Loucy (cell line): Measurements from ENCODE around the gene NAAA.
A peak's percentile ranks its signal among the peaks of the same experiment; 100 is the strongest.
"Not testable (repeated sequence)": the region's sequence is repeated elsewhere in the genome, so short reads cannot be mapped to it uniquely, and the experiment has no call there.

Experiments used
- H2AFZ ChIP-seq: fragments of 200-600 bp; sonication (generic); 2 replicates; pipeline ENCODE4 v1.6.0; 2016; ENCODE audit warnings: antibody characterized with exemption, mild to moderate bottlenecking, low read length, moderate library complexity
- H3F3A ChIP-seq: fragments of 200-600 bp; 2 replicates; pipeline ENCODE4 v1.6.0; 2016; ENCODE audit warnings: antibody characterized with exemption, low read depth, mild to moderate bottlenecking
- H3K27me3 ChIP-seq: fragments of 200-600 bp; sonication (generic); 2 replicates; pipeline ENCODE4 v1.6.1; 2014; ENCODE audit warnings: low read length, mild to moderate bottlenecking; ENCODE audit not compliant: insufficient read depth, poor library complexity, severe bottlenecking
- H3K36me3 ChIP-seq: fragments of 200-600 bp; sonication (generic); 2 replicates; pipeline ENCODE4 v1.6.1; 2016; ENCODE audit warnings: low read length; ENCODE audit not compliant: insufficient read depth
- H3K4me1 ChIP-seq: fragments of 200-600 bp; sonication (generic); 2 replicates; pipeline ENCODE4 v1.5.1; 2014; ENCODE audit warnings: low read length, mild to moderate bottlenecking; ENCODE audit not compliant: insufficient read depth, poor library complexity, severe bottlenecking
- H3K4me2 ChIP-seq: fragments of 200-600 bp; sonication (generic); 2 replicates; pipeline ENCODE4 v1.6.0; 2014; ENCODE audit warnings: antibody characterized with exemption, low read length, low read depth, mild to moderate bottlenecking; ENCODE audit not compliant: poor library complexity, severe bottlenecking
- H3K4me3 ChIP-seq: fragments of 200-600 bp; sonication (generic); 2 replicates; pipeline ENCODE4 v1.5.1; 2014; ENCODE audit warnings: low read length, mild to moderate bottlenecking, mixed read lengths; ENCODE audit not compliant: poor library complexity, severe bottlenecking
- H3K79me2 ChIP-seq: fragments of 200-600 bp; sonication (generic); 2 replicates; pipeline ENCODE4 v1.6.1; 2014; ENCODE audit warnings: low read length; ENCODE audit not compliant: insufficient read depth
- H3K9ac ChIP-seq: fragments of 200-600 bp; sonication (generic); 2 replicates; pipeline ENCODE4 v1.6.0; 2014; ENCODE audit warnings: mild to moderate bottlenecking, low read depth, low read length, moderate library complexity; ENCODE audit not compliant: poor library complexity, severe bottlenecking
- H3K9me2 ChIP-seq: fragments of 200-600 bp; sonication (generic); replicated peaks from 2 replicates; pipeline ENCODE4 v1.6.1; 2016; ENCODE audit warnings: low read depth, low read length, mixed read lengths
- H3K9me3 ChIP-seq: fragments of 200-600 bp; sonication (generic); 2 replicates; pipeline ENCODE4 v1.6.1; 2014; ENCODE audit warnings: mild to moderate bottlenecking, antibody characterized with exemption, low read length, low read depth; ENCODE audit not compliant: insufficient read depth
- H4K20me1 ChIP-seq: fragments of 200-600 bp; sonication (generic); 2 replicates; pipeline ENCODE4 v1.6.0; 2014; ENCODE audit warnings: antibody characterized with exemption, low read length, mild to moderate bottlenecking; ENCODE audit not compliant: insufficient read depth, poor library complexity, severe bottlenecking
- CTCF ChIP-seq: fragments of 200-600 bp; sonication (generic); conservative IDR thresholded peaks from 2 replicates; pipeline ENCODE4 v1.5.1; 2014; ENCODE audit warnings: mild to moderate bottlenecking, antibody characterized with exemption, low read length
- EZH2phosphoT487 ChIP-seq: fragments of 200-600 bp; IDR thresholded peaks from 2 replicates; pipeline ENCODE4 v1.6.1; 2018; ENCODE audit warnings: antibody characterized with exemption, mild to moderate bottlenecking, moderate library complexity, borderline replicate concordance

Gene NAAA

GRCh38 chr4:75939890-75940691 lies 722 bp downstream of the NAAA start:
- no peaks in the 10 kb centered on the region for H3K9me2 ChIP-seq
- TF ChIP-seq CTCF (no peak), EZH2phosphoT487 (no peak)
- peak overlapping the region; percentile 99 for H2AFZ ChIP-seq
- H3K4me1 ChIP-seq = peaks cover 7% of the 10 kb centered on the region
- H3F3A ChIP-seq = no peaks in the 10 kb centered on the region
- peak overlapping the region; percentile 74 for H3K4me2 ChIP-seq
- peak overlapping the region; percentile 78 for H3K9ac ChIP-seq
- no peaks in the 10 kb centered on the region for H4K20me1 ChIP-seq
- H3K9me3 ChIP-seq = no peaks in the 10 kb centered on the region
- no peaks in the 10 kb centered on the region for H3K79me2 ChIP-seq
- peak overlapping the region; percentile 83 for H3K4me3 ChIP-seq
- H3K36me3 ChIP-seq = no peaks in the 10 kb centered on the region
- no peaks in the 10 kb centered on the region for H3K27me3 ChIP-seq

GRCh38 chr4:75935628-75936027 lies 5.2 kb downstream of the NAAA start:
- no peaks in the 10 kb centered on the region for H3F3A ChIP-seq
- H3K9ac ChIP-seq = no peak overlapping the region
- no peaks in the 10 kb centered on the region for H3K79me2 ChIP-seq
- H3K36me3 ChIP-seq = no peaks in the 10 kb centered on the region
- TF ChIP-seq EZH2phosphoT487 = no peak
- TF ChIP-seq CTCF = no peak
- no peaks in the 10 kb centered on the region for H3K9me3 ChIP-seq
- H3K27me3 ChIP-seq = no peaks in the 10 kb centered on the region
- no peak overlapping the region for H2AFZ ChIP-seq
- no peak overlapping the region for H3K4me3 ChIP-seq
- H3K9me2 ChIP-seq = no peaks in the 10 kb centered on the region
- H3K4me2 ChIP-seq = no peak overlapping the region
- H3K4me1 ChIP-seq = peaks cover 3% of the 10 kb centered on the region
- no peaks in the 10 kb centered on the region for H4K20me1 ChIP-seq

GRCh38 chr4:75930152-75930551 lies 10.7 kb downstream of the NAAA start:
- H3K9ac ChIP-seq = no peak overlapping the region
- no peak overlapping the region for H3K4me2 ChIP-seq
- no peaks in the 10 kb centered on the region for H3K4me1 ChIP-seq
- H4K20me1 ChIP-seq = no peaks in the 10 kb centered on the region
- no peaks in the 10 kb centered on the region for H3F3A ChIP-seq
- no peaks in the 10 kb centered on the region for H3K9me3 ChIP-seq
- no peak overlapping the region for H3K4me3 ChIP-seq
- no peaks in the 10 kb centered on the region for H3K27me3 ChIP-seq
- TF ChIP-seq EZH2phosphoT487 (no peak), CTCF (no peak)
- H2AFZ ChIP-seq = no peak overlapping the region
- no peaks in the 10 kb centered on the region for H3K36me3 ChIP-seq
- H3K9me2 ChIP-seq = no peaks in the 10 kb centered on the region
- no peaks in the 10 kb centered on the region for H3K79me2 ChIP-seq

- not testable (repeated sequence) for H3K9ac ChIP-seq, H3K9me2 ChIP-seq, H3K4me1 ChIP-seq, H3K27me3 ChIP-seq, H3K79me2 ChIP-seq, H3K4me3 ChIP-seq, H2AFZ ChIP-seq, H3K4me2 ChIP-seq, H3K36me3 ChIP-seq, H4K20me1 ChIP-seq, H3K9me3 ChIP-seq, H3F3A ChIP-seq
Observed at GRCh38 chr4:75924916-75925315, 15.9 kb downstream of the NAAA start.
